Loucy (cell line): ENCODE measurements around the gene SEL1L.

Experiments used
- EZH2phosphoT487 ChIP-seq: fragments of 200-600 bp; IDR thresholded peaks from 2 replicates; pipeline ENCODE4 v1.6.1; 2018; ENCODE audit warnings: antibody characterized with exemption, mild to moderate bottlenecking, moderate library complexity, borderline replicate concordance
- TF ChIP-seq, protein P1 (sequence below): fragments of 200-600 bp; sonication (generic); conservative IDR thresholded peaks from 2 replicates; pipeline ENCODE4 v1.5.1; 2014; ENCODE audit warnings: mild to moderate bottlenecking, antibody characterized with exemption, low read length

DNA sequence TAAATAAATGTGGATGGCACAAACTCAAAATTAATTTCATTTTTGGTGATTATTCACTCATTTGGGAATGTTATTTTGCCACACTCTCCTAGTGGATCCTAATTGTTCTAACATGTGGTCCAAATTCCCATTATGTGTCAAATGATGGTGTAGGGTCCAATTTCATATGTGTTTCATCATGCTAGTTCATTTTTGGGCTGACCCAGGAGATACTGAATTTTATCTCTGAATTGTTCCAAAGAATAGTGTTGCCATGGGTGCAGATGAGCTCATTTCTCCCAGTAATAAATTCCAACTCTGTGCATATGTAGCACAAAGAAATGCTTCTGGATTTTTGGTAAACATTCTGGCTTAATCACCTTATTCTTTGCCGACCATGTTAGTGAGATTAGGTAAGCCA, 23.5 kb upstream of the SEL1L start:
- TF ChIP-seq, protein P1, sequence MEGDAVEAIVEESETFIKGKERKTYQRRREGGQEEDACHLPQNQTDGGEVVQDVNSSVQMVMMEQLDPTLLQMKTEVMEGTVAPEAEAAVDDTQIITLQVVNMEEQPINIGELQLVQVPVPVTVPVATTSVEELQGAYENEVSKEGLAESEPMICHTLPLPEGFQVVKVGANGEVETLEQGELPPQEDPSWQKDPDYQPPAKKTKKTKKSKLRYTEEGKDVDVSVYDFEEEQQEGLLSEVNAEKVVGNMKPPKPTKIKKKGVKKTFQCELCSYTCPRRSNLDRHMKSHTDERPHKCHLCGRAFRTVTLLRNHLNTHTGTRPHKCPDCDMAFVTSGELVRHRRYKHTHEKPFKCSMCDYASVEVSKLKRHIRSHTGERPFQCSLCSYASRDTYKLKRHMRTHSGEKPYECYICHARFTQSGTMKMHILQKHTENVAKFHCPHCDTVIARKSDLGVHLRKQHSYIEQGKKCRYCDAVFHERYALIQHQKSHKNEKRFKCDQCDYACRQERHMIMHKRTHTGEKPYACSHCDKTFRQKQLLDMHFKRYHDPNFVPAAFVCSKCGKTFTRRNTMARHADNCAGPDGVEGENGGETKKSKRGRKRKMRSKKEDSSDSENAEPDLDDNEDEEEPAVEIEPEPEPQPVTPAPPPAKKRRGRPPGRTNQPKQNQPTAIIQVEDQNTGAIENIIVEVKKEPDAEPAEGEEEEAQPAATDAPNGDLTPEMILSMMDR, result no peak
- TF ChIP-seq EZH2phosphoT487, result no peak
